Measurements from ENCODE around the gene STXBP6.

STXBP6 gene

GRCh38 chr14:25052921-25053320 is 3.0 kb upstream of the STXBP6 start:
- DNase-seq (ENCODE audit: low read depth in 2 of 2, low spot score in 1 of 2), result no peak

GRCh38 chr14:25052385-25052784 is 2.4 kb upstream of the STXBP6 start:
- no peak for DNase-seq (ENCODE audit: low read depth in 2 of 2, low spot score in 1 of 2)

GRCh38 chr14:25050269-25051150 is 563 bp upstream of the STXBP6 start:
- DNase-seq (ENCODE audit: low read depth in 2 of 2, low spot score in 1 of 2), result no peak

GRCh38 chr14:25049093-25049567 is 817 bp downstream of the STXBP6 start:
- DNase-seq (ENCODE audit: low read depth in 2 of 2, low spot score in 1 of 2), result no peak

GRCh38 chr14:25048170-25049016 is 1.6 kb downstream of the STXBP6 start:
- DNase-seq (ENCODE audit: low read depth in 2 of 2, low spot score in 1 of 2), result no peak

GRCh38 chr14:25046301-25046943 is 3.5 kb downstream of the STXBP6 start:
- DNase-seq (ENCODE audit: low read depth in 2 of 2, low spot score in 1 of 2), result no peak

GRCh38 chr14:25044106-25044698 is 5.7 kb downstream of the STXBP6 start:
- no peak for DNase-seq (ENCODE audit: low read depth in 2 of 2, low spot score in 1 of 2)

- no peak for DNase-seq (ENCODE audit: low read depth in 2 of 2, low spot score in 1 of 2)
Measured at GRCh38 chr14:25042362-25043299, 7.3 kb downstream of the STXBP6 start.

- no peak for DNase-seq (ENCODE audit: low read depth in 2 of 2, low spot score in 1 of 2)
Measured at GRCh38 chr14:25041898-25042297, 8.0 kb downstream of the STXBP6 start.

- no peak for DNase-seq (ENCODE audit: low read depth in 2 of 2, low spot score in 1 of 2)
Measured at GRCh38 chr14:25041484-25041883, 8.5 kb downstream of the STXBP6 start.

GRCh38 chr14:25039933-25040332 is 10.0 kb downstream of the STXBP6 start:
- no peak for DNase-seq (ENCODE audit: low read depth in 2 of 2, low spot score in 1 of 2)

GRCh38 chr14:25038044-25038668 is 11.8 kb downstream of the STXBP6 start:
- no peak for DNase-seq (ENCODE audit: low read depth in 2 of 2, low spot score in 1 of 2)

GRCh38 chr14:25037032-25037431 is 12.9 kb downstream of the STXBP6 start:
- no peak for DNase-seq (ENCODE audit: low read depth in 2 of 2, low spot score in 1 of 2)

- DNase-seq (ENCODE audit: low read depth in 2 of 2, low spot score in 1 of 2), result no peak
Measured at GRCh38 chr14:25034803-25035681, 14.9 kb downstream of the STXBP6 start.

- DNase-seq (ENCODE audit: low read depth in 2 of 2, low spot score in 1 of 2), result no peak
Measured at GRCh38 chr14:25033358-25033757, 16.6 kb downstream of the STXBP6 start.

GRCh38 chr14:25032092-25032784 is 17.7 kb downstream of the STXBP6 start:
- no peak for DNase-seq (ENCODE audit: low read depth in 2 of 2, low spot score in 1 of 2)

GRCh38 chr14:25026476-25027137 is 23.3 kb downstream of the STXBP6 start:
- no peak for DNase-seq (ENCODE audit: low read depth in 2 of 2, low spot score in 1 of 2)
